ENCODE results near the gene MAGI3.
A peak's percentile ranks its signal among the peaks of the same experiment; 100 is the strongest.
"Not testable (repeated sequence)": the region's sequence is repeated elsewhere in the genome, so short reads cannot be mapped to it uniquely, and the experiment has no call there.

MAGI3 gene

DNA sequence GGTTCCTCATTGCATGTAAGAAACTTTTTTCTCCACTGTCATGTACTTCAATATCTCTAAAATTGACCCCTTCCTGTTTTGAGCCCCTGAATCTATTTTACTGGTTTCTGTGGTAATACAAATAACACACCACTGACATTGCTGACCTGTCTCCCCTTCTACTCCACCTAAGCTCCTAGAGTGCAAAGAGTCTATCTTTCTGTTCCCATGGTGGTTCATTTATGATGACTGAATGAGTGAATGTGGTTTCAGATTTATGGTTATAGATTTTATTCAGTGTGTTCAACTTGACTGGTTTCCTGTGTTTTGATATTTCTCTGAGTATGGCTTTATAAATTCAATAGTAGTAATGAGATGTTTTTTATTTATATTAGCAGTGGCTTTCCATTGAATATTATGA, 127.7 kb downstream of the MAGI3 start:
- no peak for DNase-seq (ENCODE audit: low read depth)

DNA sequence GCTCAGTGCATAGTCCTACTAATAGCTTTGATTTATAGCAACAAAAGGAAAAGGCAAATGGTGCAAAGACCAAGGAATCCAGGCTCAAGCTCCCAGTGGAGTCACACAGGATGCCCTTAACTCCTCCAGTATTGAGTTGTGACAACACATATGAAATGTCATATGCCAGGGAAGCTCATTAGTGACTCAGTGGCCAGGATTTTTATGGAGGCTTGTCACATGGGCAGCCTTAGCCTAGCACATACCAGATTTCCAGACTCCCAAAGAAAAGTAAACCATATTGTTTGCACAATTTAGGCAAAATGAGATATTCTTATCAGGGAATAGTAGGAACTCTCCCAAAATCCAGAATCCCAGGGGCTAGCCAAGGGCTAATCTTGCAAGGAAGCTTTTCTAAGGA, 129.2 kb downstream of the MAGI3 start:
- peak; percentile 44 for DNase-seq (ENCODE audit: low read depth)

DNA sequence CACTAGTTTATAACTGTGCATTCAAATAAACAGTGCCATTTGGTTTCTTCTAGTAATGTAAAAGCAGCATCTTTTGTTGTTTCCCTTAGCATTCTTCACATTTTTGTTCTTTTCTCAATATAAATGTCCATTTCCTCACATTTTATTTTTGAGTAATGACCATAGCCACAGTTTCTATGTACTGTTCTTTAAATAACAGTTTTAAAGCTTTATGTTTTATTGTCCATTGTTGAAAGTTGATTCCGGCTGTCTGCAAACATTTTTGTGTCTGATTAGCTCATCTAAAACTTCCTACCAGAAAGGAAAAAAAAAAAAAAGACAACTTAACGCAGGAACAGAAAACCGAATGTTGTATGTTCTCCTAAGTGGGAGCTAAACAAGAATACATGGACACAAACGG, 139.7 kb downstream of the MAGI3 start:
- peak; percentile 16 for DNase-seq (ENCODE audit: low read depth)

DNA sequence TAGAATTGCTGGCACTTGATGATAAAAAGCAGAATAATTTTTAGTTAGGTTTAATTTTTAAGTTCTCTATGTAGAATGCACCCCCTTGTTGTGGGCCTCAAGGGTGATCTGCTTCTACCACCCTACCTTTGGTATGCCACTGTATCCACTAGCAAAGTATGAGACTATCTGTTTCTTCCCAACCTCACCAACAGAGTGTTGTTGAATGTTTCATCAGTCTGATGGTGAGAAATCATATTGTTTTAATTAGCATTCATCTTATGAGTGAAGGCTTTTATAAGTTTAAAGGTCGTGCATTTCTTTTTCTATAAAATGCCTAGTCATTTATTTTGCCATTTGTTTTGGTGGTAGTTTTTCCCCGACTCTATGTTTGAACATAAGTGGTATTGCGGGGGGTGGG, 141.0 kb downstream of the MAGI3 start:
- peak; percentile 41 for DNase-seq (ENCODE audit: low read depth)

DNA sequence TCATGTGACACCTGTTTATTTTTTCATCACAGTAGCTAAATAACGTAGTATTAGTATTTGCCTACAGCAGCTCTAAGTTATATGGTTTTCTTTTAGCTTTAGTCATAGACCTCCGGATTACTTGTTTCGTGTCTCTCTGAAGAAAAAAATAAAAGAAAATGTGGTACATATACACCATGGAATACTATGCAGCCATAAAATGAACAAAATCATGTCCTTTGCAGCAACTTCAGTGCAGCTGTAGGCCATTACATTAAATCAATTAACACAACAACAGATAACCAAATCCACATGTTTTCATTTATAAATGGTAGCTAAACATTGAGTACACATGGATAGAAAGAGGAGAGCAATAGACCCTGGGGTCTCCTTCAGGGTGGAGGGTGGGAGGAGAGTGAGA, 142.7 kb downstream of the MAGI3 start:
- no peak for DNase-seq (ENCODE audit: low read depth)

DNA sequence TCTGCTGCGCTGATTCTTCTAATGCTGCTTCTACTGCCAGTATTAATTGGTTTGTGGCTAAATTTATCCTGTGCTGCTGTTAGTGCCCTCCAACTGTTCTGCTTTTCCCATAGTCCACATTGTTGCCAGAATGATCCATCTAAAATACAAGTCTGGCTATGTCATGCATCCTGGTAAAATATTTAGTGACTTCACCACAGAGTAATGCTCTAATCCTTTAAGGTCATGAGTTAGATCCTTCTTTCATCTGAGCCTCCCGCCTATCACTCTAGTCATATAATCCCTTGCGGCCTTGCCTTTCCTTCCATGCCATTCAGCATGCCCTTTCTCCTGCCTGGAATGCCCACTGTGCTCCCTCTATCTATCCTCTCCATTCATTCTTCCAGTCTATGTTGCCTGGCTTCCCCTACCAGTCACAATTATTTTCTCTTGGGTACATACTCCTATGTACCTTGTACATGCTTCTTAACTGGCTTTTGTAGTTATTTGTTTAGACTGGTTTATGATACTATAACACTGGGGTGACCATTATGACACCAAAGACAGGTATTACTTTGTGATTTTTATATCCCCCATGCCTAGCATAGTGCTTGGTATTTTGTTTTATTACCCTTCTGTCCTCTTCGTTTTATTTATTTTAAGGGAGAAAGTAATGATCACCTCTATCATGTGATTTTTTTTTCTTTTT, 144.0 kb downstream of the MAGI3 start:
- DNase-seq (ENCODE audit: low read depth) = peak; percentile 34

DNA sequence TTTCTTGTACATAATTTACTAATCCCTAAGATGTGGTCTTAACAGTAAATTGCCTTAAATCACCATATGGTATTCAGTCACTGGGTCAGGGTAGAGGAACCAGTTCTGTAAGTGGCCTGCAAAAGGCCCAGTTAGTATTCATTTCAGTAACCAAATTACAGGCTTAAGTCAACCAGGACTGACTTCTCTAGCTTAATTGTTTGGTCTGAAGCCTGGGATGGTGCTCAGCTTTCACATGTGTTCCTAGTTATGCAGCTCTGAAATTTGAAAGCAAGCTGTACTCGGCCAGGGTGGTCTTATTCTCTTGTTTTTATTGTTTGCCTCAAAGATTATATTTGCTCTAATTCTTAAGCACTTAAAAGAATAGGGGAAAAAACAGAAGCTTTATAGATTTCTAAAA, 144.6 kb downstream of the MAGI3 start:
- peak; percentile 56 for DNase-seq (ENCODE audit: low read depth)

DNA sequence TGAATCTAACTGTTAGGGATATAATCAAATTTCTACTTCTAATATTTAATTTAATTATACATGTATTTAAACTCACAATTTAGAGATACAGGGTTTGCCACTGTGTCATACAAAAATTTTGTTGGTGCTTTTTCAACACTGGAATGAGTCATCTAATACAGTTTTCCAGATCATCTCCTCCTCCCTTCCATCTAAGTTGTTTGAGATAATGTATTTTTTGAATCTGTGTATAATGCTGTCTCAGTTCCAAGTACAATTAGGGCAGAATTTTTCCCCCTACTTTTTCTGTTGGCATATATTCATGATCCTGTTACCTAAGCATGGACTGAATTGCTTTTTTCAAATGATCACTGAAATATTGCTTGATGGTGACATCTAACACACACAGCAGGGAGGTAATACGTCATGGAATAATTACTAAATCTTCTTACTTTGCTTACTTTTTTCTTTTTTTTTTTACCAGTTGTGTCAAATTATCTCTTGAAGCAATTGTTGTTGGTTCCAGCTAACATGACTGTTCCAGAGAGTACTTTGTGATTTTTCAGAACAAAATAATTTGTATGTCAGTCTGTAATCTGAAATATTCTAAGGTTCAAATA, 146.0 kb downstream of the MAGI3 start:
- DNase-seq (ENCODE audit: low read depth) = peak; percentile 78

DNA sequence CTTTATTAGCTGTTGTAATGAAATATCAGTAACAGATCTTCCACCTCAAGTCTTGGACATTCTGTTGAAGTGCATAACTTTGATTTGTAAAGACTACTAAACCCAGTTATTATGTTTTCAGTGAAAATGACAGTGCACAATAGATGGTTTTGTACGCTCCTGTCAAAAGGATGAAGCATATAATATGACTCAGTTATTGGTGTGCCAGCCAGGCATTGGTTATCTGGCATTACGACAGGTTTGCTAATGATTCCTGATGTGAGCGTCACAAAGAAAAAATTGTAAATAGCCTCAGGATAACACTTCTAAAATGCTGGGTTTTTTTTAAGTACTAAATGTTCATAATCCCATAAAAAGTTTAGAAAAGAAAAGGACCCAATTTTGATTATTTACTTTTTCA, 147.9 kb downstream of the MAGI3 start:
- peak; percentile 50 for DNase-seq (ENCODE audit: low read depth)

DNA sequence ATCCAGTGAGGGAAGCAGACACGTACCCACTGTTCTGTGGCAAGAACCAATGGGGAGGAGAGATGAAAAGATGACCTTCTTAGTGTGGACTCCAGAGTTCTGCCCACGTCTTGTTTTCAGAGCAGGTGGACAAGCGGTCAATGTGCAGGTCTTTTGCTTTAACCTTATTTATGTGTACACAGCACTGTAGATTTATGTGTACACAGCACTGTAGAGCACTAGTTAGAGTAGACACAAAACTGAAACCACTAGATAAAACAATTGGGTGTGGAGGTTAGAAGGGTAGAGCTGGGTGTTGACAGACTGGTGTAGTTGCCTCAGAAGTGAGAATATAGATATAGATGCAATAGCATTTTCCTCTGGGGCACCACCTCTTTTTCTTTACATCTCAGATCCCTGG, 150.0 kb downstream of the MAGI3 start:
- DNase-seq (ENCODE audit: low read depth) = no peak

DNA sequence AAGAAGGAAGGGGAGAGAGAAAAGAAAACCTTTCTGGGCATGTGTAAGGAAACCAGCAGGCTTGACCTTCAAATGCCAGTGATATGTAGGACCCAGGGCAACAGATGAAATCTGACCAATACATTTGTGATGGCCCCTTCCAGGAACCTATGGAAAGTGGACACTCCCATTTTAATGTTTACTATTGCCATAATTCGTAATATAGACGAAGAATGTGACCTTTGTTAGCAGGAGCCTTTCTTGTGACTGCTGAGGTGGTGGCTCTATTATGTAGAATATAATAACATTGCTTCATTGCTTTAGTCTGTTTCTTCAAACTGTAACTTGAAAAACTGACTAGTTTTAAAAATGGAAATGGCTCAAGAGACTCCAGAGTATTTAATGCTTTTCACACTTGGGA, 150.8 kb downstream of the MAGI3 start:
- DNase-seq (ENCODE audit: low read depth) = no peak

DNA sequence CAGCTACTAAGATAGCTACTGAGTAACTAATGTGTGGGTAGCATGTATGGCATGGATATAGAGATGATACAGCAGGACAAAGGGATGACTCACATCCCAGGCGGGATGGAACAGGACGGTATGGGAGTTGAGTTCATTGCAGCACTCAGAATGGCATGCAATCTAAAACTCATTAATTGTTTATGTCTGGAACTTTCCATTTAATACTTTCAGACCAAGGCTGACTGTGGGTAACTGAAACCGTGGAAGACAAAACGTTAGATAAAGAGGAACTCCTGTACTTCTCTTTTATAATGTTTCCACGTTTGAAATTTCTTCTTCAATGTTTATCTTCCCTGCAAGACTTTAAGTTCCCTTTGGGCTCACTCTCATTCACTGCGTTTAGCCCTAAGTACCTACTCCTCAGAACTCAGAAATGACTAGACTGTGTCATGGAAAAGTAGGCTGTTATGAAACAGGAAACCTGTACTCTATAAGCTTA, 151.9 kb downstream of the MAGI3 start:
- peak; percentile 74 for DNase-seq (ENCODE audit: low read depth)

DNA sequence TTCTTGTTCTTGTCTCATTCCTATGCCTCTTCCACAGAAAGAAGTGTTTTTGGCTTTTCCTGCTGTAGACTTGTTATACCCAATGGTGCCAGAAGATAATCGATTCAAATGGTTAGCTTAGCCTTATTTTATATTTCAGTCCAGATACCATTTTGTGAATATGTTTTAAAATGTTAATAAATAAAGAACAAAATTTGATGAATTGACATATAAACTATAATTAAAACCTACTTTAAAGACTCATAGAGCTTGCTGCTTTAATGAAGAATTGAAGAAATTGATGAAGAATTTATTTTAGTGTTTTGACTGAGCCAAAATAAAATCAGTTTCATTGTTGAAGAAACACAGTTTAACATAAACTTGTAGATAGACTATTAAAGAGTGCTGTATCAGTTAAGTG, 152.8 kb downstream of the MAGI3 start:
- no peak for DNase-seq (ENCODE audit: low read depth)

DNA sequence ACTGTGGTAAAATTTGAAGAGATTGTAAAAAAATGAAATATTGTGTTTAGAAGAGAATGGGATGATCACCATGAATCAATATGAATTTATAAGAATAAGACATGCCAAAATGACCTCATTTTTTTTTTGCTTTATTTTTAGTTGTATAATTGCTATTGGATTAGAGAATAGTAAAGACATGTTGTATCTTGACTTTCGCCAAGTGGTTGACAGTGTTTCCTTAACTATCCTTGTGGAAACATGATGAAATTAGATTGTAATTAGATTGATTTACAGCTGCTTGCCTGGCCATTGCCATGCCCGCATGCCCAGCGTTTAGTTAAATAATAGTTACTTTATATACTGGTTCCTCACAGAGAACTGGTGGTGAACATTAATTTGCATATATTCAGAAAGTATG, 154.9 kb downstream of the MAGI3 start:
- no peak for DNase-seq (ENCODE audit: low read depth)

DNA sequence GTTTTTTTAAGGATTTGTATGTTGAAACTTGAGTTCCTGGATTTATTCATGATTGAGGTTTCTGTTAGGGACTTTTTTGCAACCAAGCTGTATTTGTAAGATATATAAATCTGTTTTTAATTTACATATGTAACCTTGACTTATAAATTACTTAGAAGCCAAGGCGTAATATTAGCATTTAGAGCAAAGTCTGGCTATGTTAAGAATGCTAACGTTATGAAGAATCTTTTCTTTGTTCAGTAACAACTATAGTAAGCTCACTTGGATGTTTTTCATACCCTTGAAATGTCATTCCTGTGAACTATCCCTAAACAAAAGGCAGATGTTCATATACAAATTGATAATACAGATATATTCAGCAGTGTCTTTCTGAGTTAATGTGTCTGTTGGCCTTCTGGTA, 155.3 kb downstream of the MAGI3 start:
- DNase-seq (ENCODE audit: low read depth) = peak; percentile 48

DNA sequence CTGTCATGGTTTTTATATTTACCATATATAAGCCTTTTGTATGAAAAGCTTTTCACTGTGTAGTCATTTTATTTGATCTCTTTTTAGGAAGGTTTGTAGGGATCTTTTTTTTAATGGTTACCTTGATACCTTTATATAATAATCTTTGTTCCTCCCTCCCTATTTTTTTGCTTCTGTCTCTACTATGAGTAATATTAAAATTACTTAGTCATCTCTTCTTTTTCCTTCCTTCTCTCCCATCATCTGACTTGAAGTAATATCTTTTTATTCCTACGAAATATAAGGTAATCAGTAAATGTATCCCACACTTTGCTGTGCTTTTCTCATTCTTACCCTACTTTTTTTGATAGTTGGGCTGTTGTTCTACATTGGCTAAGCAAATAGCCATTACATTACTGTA, 161.4 kb downstream of the MAGI3 start:
- no peak for DNase-seq (ENCODE audit: low read depth)

DNA sequence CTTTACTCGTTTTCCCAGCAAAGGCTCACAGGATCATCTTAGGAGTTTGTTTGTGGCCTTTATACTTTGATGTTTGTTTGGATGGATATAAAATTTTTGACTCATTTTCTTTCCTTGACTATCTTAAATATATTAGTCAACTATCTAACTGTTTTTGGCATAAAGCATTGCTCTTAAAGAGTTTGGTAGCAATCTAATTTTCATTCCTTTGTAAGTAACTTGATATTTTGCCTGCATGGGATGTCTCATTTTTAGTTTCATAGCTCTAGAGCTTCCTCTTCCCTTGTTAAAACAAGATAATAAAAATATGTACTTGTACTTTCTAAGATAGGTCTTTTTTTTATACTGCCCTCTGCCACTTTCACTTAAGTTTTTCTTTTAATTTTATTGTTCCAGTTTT, 161.9 kb downstream of the MAGI3 start:
- DNase-seq (ENCODE audit: low read depth) = peak; percentile 13

DNA sequence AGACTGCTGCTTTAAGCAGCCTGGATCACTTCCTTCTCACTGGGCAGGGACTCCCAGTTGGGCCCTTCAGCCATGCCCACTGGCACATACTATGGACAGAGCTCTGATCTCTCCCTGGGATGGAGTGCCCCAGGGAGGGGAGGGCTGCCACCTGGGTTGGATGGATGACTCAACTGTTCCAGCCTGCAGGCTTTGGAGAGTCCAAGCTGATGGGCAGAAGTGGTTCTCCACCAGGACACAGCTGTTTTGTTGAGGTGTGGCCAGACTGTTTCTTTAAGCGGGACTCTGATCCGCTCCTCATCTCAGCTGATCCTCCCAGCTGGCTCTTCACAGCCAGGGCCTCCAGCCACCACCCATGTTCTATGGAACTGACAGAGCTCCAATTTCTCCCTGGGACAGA, 166.9 kb downstream of the MAGI3 start:
- no peak for DNase-seq (ENCODE audit: low read depth)

DNA sequence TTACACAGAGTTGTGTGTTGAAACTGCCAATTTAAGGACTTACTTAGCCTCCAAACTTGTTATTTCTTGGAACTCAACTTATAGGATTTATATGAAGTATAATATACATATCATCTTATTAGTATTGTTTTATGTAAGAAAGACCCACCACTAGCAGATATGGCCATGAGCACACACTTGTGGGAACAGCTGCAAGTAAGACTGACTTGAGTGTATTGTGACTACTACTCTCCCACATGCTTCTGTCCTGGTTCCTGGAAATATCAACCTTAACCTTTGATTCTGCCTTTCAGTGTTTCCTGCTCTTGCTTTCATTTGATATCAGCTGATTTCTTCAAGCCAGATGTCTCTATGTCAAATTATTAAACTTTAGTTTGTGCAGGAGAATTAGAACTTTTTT, 175.3 kb downstream of the MAGI3 start:
- no peak for DNase-seq (ENCODE audit: low read depth)

DNA sequence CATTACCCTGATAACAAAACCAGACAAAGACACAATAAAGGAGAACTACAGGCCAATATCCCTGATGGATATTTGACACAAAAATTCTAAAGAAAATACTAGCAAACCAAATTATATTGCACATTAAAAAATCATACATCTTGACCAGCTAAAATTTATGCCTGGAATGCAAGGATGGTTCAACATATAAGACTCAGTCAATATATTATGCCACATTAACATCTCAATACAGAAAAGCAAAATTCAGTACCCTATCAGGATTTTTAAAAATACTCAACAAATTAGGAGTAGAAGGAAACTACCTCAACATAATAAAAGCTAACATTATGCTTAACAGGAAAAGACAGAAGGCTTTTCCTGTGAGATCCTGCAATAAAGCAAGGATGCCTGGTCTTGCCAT, 177.1 kb downstream of the MAGI3 start:
- DNase-seq (ENCODE audit: low read depth) = no peak

DNA sequence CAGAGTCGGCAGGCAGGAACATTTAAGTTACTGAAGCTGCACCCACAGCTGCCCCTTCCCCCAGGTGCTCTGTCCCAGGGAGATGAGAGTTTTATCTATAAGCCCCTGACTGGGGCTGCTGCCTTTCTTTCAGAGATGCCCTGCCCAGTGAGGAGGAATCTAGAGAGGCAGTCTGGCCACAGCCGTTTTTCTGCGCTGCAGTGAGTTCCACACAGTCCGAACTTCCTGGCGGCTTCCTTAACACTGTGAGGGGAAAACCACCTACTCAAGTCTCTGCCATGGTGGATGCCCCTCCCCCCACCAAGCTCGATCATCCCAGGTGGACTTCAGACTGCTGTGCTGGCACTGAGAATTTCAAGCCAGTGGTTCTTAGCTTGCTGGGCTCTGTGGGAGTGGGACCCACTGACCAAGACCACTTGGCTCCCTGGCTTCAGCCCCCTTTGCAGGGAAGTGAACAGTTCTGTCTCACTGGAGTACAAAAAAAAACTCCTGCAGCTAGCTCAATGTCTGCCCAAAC, 185.5 kb downstream of the MAGI3 start:
- not testable (repeated sequence) for DNase-seq (ENCODE audit: low read depth)

DNA sequence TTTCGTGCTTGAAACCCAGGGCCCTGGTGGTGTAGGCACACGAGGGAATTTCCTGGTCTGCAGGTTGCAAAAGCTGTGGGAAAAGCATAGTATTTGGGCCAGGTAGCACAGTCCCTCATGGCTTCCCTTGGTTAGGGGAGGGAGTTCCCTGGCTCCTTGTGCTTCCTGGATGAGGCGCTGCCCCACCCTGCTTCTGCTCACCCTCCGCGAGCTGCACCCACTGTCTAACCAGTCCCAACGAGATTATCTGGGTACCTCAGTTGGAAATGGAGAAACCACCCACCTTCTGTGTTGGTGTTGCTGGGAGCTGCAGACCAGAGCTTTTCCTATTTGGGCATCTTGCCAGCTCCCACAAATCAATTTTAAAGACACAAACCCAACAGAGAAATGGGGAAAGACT, 186.0 kb downstream of the MAGI3 start:
- no peak for DNase-seq (ENCODE audit: low read depth)

DNA sequence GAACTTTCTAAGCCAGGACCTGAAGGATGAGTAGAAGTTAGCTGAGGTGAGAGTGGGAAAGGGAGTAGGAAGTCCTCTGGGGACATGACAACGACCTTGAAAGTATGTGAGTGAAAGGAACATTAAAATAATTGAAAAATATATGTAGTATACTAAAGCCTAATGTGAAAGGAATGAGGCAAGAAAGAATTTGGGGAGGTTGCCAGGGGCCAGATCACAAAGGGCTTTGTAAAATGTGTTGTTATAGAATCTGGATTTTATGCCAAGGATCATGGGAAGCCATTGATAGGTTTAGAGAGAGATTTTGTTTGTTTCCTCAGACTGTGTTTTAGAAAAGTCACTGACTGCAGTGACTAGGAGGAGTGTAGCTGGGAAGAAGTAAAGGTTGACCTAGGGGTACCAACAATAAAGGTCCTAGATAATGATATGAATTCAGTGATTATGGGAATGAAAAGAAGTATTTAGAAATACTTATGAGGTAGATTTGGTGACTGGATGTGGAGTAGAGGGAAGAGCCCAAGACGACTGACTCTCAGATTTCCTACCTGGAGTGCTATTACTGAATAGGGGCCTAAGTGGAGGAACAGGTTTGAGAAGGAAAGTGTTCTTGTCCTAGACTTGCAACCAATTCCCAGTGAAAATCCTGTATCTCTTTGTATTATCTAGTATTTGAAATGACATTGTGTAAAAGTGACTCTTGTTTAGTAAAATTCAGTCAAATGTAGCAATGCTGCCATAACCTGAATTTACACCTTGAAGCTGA, 189.1 kb downstream of the MAGI3 start:
- DNase-seq (ENCODE audit: low read depth) = peak; percentile 24
